ENCODE results near the gene CHRFAM7A.
"Not testable (repeated sequence)": the region's sequence is repeated elsewhere in the genome, so short reads cannot be mapped to it uniquely, and the experiment has no call there.

The CHRFAM7A gene

GRCh38 chr15:30315704-30316103, 77.6 kb downstream of the CHRFAM7A start:
- DNase-seq, result not testable (repeated sequence)

- not testable (repeated sequence) for DNase-seq
Observed at GRCh38 chr15:30310575-30310974, 82.8 kb downstream of the CHRFAM7A start.
